ENCODE measurements around the gene ARHGEF17. TPM values are rescaled to one million over a fixed set of nuclear protein-coding genes. Genes with fewer than 3 reads are reported as not detected.

ARHGEF17 gene
- total RNA-seq, 2 experiments from 2014 or later = 0.07 to 0.41 TPM

GRCh38 chr11:73267122-73267846, 40.8 kb upstream of the ARHGEF17 start:
- Mint-ChIP-seq H3K27ac (no peak overlapping the region), H3K27me3 (peaks cover 18% of the 10 kb centered on the region), H3K4me3 (no peak overlapping the region), H3K9me3 (no peaks in the 10 kb centered on the region), H3K36me3 (ENCODE audit: low read depth) (no peaks in the 10 kb centered on the region), H3K4me1 (ENCODE audit: low read depth) (no peaks in the 10 kb centered on the region)
- intact Hi-C loops (cut with micrococcal nuclease) = no loop called here
- CTCF ChIA-PET = interaction anchor here (0.6 to 1.6 kb wide), 3 partner anchors 28 to 684 kb away, joined by 3 to 5 read pairs (median 4); partner anchors contain the start of gene DNAJB13
- no peak for ATAC-seq
- TF ChIP-seq CTCF (IDR thresholded peaks at IDR 0.05) = no peak
- no peak for DNase-seq
- POLR2A ChIA-PET = interaction anchor here (1.0 to 1.1 kb wide), 2 partner anchors 13 to 445 kb away, joined by 3 read pairs; no protein-coding TSS in a partner anchor

- no peak for ATAC-seq
- CTCF ChIA-PET = interaction anchor here (0.6 kb wide), 1 partner anchor 683 kb away, joined by 3 read pairs; the partner anchor contains the start of gene DNAJB13
- POLR2A ChIA-PET = interaction anchor here (0.9 to 1.1 kb wide), 3 partner anchors 14 to 446 kb away, joined by 3 read pairs; no protein-coding TSS in a partner anchor
- Mint-ChIP-seq H3K4me1 (ENCODE audit: low read depth) (no peaks in the 10 kb centered on the region), H3K9me3 (no peaks in the 10 kb centered on the region), H3K27me3 (peaks cover 13% of the 10 kb centered on the region), H3K27ac (no peak overlapping the region), H3K4me3 (no peak overlapping the region), H3K36me3 (ENCODE audit: low read depth) (no peaks in the 10 kb centered on the region)
- intact Hi-C loops (cut with micrococcal nuclease) = no loop called here
- no peak for DNase-seq
- TF ChIP-seq CTCF (IDR thresholded peaks at IDR 0.05) = no peak
Observed at GRCh38 chr11:73267906-73268540, 40.1 kb upstream of the ARHGEF17 start.

GRCh38 chr11:73268671-73269271, 39.3 kb upstream of the ARHGEF17 start:
- Mint-ChIP-seq H3K27me3 (peaks cover 9% of the 10 kb centered on the region), H3K27ac (no peak overlapping the region), H3K4me3 (no peak overlapping the region), H3K36me3 (ENCODE audit: low read depth) (no peaks in the 10 kb centered on the region), H3K4me1 (ENCODE audit: low read depth) (no peaks in the 10 kb centered on the region), H3K9me3 (no peaks in the 10 kb centered on the region)
- ChIA-PET CTCF (interaction anchor here (1.3 kb wide), 1 partner anchor 26 kb away, joined by 3 read pairs; no protein-coding TSS in a partner anchor), POLR2A (interaction anchor here (0.9 kb wide), 1 partner anchor 19 kb away, joined by 3 read pairs; no protein-coding TSS in a partner anchor)
- no peak for ATAC-seq
- intact Hi-C loops (cut with micrococcal nuclease) = no loop called here
- TF ChIP-seq CTCF (IDR thresholded peaks at IDR 0.05) = no peak
- DNase-seq = no peak

DNA sequence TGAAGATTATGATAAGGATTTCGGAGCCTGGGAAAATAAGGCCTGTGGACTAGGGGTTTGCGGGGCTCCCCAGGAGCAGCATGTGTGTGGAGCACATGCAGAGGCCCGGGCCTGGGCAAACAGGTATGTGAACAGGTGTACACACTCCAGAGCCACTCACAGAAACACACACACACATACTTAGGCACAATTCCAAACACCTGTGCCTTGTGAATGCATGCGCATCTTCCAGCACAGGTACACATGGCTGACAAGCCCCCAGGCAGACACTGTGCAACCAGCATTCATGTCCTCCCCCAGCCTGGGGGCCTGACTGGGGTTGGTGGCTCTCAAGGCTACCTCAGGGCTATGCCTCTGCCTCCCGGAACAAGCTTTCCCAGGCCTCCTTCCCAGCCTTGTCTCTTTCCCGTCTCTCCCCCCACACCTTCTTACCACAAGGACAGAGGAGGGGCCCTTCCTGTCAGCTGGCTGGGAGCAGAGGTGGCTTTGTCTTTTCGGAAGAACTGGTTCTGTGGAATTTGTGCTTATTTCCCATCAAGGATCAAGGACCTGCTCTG, 38.5 kb upstream of the ARHGEF17 start:
- peaks cover 8% of the 10 kb centered on the region for H3K27me3 Mint-ChIP-seq
- no peaks in the 10 kb centered on the region for H3K4me1 Mint-ChIP-seq (ENCODE audit: low read depth)
- H3K27ac Mint-ChIP-seq = no peak overlapping the region
- H3K36me3 Mint-ChIP-seq (ENCODE audit: low read depth) = no peaks in the 10 kb centered on the region
- intact Hi-C loops (cut with micrococcal nuclease) = no loop called here
- ATAC-seq = no peak
- H3K4me3 Mint-ChIP-seq = no peak overlapping the region
- DNase-seq = no peak
- ChIA-PET CTCF (interaction anchor here (1.1 to 1.3 kb wide), 3 partner anchors 20 to 82 kb away, joined by 3 to 5 read pairs (median 3); no protein-coding TSS in a partner anchor), POLR2A (no interaction called here)
- H3K9me3 Mint-ChIP-seq = no peaks in the 10 kb centered on the region
- TF ChIP-seq CTCF (IDR thresholded peaks at IDR 0.05) = no peak
